Pons (tissue), 1 donor: Measurements from ENCODE around the gene CSNK1D.
"Not testable (repeated sequence)": the region's sequence is repeated elsewhere in the genome, so short reads cannot be mapped to it uniquely, and the experiment has no call there.

Experiments
- DNase-seq: peaks from one replicate; pipeline ENCODE4 v3.0.0-alpha.2; 2016; ENCODE audit warnings: low spot score

Gene CSNK1D

GRCh38 chr17:82274134-82275020, 877 bp upstream of the CSNK1D start:
- DNase-seq = no peak

- no peak for DNase-seq
These were observed 789 bp downstream of the CSNK1D start for GRCh38 chr17:82272495-82273326.

- no peak for DNase-seq
These were observed 2.1 kb downstream of the CSNK1D start for GRCh38 chr17:82271401-82271800.

- no peak for DNase-seq
These were observed 2.8 kb downstream of the CSNK1D start for GRCh38 chr17:82270651-82271050.

GRCh38 chr17:82269882-82270500, 3.5 kb downstream of the CSNK1D start:
- DNase-seq = no peak

- DNase-seq = no peak
These were observed 4.2 kb downstream of the CSNK1D start for GRCh38 chr17:82269138-82269881.

GRCh38 chr17:82267575-82268379, 5.7 kb downstream of the CSNK1D start:
- peak; percentile 91 for DNase-seq

- no peak for DNase-seq
These were observed 7.4 kb downstream of the CSNK1D start for GRCh38 chr17:82266142-82266541.

- no peak for DNase-seq
These were observed 9.9 kb downstream of the CSNK1D start for GRCh38 chr17:82263641-82264040.

- DNase-seq = no peak
These were observed 11.2 kb downstream of the CSNK1D start for GRCh38 chr17:82262344-82262743.

- DNase-seq = not testable (repeated sequence)
These were observed 13.2 kb downstream of the CSNK1D start for GRCh38 chr17:82259972-82260961.

- DNase-seq = no peak
These were observed 14.9 kb downstream of the CSNK1D start for GRCh38 chr17:82258555-82258954.

GRCh38 chr17:82257473-82257872, 16.0 kb downstream of the CSNK1D start:
- DNase-seq = peak; percentile 76

- no peak for DNase-seq
These were observed 17.1 kb downstream of the CSNK1D start for GRCh38 chr17:82256242-82256885.

- no peak for DNase-seq
These were observed 18.0 kb downstream of the CSNK1D start for GRCh38 chr17:82255402-82255972.

- not testable (repeated sequence) for DNase-seq
These were observed 18.8 kb downstream of the CSNK1D start for GRCh38 chr17:82254746-82255145.

GRCh38 chr17:82254096-82254495, 19.4 kb downstream of the CSNK1D start:
- DNase-seq = not testable (repeated sequence)

- no peak for DNase-seq
These were observed 20.3 kb downstream of the CSNK1D start for GRCh38 chr17:82253179-82253544.
